Osteocyte (in vitro differentiated cells): ENCODE measurements around the gene CHRM1. TPM values are rescaled to one million over a fixed set of nuclear protein-coding genes. Genes with fewer than 3 reads are reported as not detected.

Experiments used
- DNase-seq: peaks from one replicate; pipeline ENCODE4 v3.0.0; 2021; ENCODE audit warnings: mixed read lengths; ENCODE audit not compliant: unreplicated experiment; ENCODE audit errors: extremely low spot score
- H3K27ac Mint-ChIP-seq: one replicate; pipeline ENCODE4 v1.8.0; 2021; ENCODE audit warnings: mild to moderate bottlenecking, mixed read lengths; ENCODE audit not compliant: unreplicated experiment
- H3K27me3 Mint-ChIP-seq: one replicate; pipeline ENCODE4 v1.8.0; 2021; ENCODE audit warnings: mixed read lengths; ENCODE audit not compliant: unreplicated experiment
- H3K36me3 Mint-ChIP-seq: one replicate; pipeline ENCODE4 v1.8.0; 2021; ENCODE audit warnings: mixed read lengths; ENCODE audit not compliant: unreplicated experiment
- H3K4me1 Mint-ChIP-seq: one replicate; pipeline ENCODE4 v1.8.0; 2021; ENCODE audit warnings: mixed read lengths; ENCODE audit not compliant: unreplicated experiment
- H3K4me3 Mint-ChIP-seq: one replicate; pipeline ENCODE4 v1.8.0; 2021; ENCODE audit warnings: mild to moderate bottlenecking, moderate library complexity, mixed read lengths; ENCODE audit not compliant: unreplicated experiment
- H3K9me3 Mint-ChIP-seq: one replicate; pipeline ENCODE4 v1.8.0; 2021; ENCODE audit warnings: mixed read lengths; ENCODE audit not compliant: unreplicated experiment
- total RNA-seq: library from RNA; stranded (reverse); gene quantifications from 2 replicates; pipeline ENCODE4 v1.2.1, GENCODE V29; 2021
- TF ChIP-seq, protein P1 (sequence below): fragments of 200-600 bp; sonication (generic); IDR thresholded peaks from 2 replicates; pipeline ENCODE4 v1.5.0; 2021; ENCODE audit warnings: antibody characterized with exemption, mild to moderate bottlenecking, moderate library complexity

The CHRM1 gene
- total RNA-seq, 1 donor from 2014 or later, result 0.27 TPM

DNA sequence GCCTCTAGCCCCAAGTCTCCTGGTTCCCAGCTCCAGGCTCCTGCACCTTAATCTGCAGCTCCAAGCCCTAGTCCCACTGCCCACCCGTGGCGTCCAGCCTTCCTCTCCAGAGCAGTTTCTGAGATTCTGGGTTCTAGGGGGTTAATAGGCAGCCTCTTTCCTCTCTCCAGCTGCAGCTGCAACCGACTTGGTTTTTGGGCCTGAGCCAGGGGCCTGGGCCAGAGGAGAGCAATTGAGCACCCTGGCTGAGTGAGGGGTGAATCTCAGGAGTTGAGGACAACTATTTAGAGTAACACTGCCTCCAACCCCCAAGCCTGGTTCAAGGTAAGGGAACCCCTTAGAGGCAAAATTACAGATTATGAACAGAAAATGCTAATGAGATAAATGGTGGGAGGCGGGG lies 9.0 kb upstream of the CHRM1 start:
- Mint-ChIP-seq H3K4me3 (no peak overlapping the region), H3K4me1 (peaks cover 14% of the 10 kb centered on the region), H3K27me3 (peaks cover 47% of the 10 kb centered on the region), H3K9me3 (no peaks in the 10 kb centered on the region), H3K36me3 (no peaks in the 10 kb centered on the region), H3K27ac (no peak overlapping the region)
- TF ChIP-seq, protein P1, sequence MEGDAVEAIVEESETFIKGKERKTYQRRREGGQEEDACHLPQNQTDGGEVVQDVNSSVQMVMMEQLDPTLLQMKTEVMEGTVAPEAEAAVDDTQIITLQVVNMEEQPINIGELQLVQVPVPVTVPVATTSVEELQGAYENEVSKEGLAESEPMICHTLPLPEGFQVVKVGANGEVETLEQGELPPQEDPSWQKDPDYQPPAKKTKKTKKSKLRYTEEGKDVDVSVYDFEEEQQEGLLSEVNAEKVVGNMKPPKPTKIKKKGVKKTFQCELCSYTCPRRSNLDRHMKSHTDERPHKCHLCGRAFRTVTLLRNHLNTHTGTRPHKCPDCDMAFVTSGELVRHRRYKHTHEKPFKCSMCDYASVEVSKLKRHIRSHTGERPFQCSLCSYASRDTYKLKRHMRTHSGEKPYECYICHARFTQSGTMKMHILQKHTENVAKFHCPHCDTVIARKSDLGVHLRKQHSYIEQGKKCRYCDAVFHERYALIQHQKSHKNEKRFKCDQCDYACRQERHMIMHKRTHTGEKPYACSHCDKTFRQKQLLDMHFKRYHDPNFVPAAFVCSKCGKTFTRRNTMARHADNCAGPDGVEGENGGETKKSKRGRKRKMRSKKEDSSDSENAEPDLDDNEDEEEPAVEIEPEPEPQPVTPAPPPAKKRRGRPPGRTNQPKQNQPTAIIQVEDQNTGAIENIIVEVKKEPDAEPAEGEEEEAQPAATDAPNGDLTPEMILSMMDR, result no peak
- no peak for DNase-seq

DNA sequence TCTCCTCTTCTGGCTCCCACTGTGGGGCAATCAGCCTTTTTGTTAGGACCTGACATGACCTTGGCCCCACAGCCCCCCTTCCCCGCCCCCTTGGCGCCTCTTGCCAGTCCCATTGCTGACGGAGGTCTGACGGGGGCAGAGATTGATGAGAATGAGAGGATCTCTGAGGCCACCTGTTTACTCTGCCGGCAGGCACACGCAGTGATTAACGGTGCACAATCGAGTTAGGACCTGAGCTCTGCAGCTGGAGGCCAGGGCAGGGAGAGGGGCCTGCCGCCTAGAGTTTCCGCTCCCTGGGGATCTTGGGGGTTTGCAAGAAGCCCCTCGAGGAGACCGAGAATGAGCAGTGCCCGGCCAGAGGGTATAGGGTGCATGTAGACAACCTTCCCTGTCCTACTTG lies 6.8 kb upstream of the CHRM1 start:
- DNase-seq, result no peak
- TF ChIP-seq, protein P1, result no peak
- Mint-ChIP-seq H3K27me3 (peaks cover 57% of the 10 kb centered on the region), H3K27ac (no peak overlapping the region), H3K4me1 (peaks cover 22% of the 10 kb centered on the region), H3K9me3 (no peaks in the 10 kb centered on the region), H3K36me3 (no peaks in the 10 kb centered on the region), H3K4me3 (no peak overlapping the region)

DNA sequence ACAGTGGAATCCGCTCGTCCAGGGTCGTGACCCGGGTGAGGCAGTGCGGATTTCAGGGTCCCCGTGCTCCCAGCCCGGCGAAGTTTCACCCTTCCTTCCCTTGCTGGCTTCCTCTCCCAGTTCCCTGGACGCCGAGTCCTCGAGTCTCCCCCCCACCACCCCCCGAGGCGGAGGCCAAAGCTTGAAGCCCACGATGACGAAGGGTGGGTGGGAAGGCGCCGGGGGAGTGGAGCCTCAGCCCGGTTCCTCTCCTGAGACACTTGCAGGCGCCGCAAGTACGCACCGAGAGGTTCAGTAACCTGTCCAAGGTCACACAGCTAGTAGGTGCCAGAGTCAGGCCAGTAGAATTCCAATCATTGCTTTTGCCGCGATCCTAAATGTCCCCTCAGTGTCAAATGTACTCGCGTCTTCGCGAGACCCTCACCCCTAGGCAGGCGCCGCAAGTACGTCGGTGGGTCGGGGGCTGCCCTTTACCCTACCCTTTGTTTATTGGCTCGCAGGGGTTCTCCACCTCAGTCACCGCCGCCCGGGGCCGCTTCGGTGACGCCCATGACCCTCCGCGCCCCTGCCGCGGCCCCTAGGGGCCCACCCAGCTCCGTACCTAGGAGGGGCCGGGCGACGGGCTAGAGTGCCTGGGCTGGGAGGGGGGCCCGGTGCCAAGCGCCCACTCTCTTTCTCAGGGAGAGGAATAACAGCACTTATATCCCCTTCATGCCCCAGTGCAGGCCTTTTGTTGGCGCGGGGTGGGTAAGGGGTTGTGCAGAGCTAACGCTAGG lies 5.7 kb upstream of the CHRM1 start:
- DNase-seq, result no peak

DNA sequence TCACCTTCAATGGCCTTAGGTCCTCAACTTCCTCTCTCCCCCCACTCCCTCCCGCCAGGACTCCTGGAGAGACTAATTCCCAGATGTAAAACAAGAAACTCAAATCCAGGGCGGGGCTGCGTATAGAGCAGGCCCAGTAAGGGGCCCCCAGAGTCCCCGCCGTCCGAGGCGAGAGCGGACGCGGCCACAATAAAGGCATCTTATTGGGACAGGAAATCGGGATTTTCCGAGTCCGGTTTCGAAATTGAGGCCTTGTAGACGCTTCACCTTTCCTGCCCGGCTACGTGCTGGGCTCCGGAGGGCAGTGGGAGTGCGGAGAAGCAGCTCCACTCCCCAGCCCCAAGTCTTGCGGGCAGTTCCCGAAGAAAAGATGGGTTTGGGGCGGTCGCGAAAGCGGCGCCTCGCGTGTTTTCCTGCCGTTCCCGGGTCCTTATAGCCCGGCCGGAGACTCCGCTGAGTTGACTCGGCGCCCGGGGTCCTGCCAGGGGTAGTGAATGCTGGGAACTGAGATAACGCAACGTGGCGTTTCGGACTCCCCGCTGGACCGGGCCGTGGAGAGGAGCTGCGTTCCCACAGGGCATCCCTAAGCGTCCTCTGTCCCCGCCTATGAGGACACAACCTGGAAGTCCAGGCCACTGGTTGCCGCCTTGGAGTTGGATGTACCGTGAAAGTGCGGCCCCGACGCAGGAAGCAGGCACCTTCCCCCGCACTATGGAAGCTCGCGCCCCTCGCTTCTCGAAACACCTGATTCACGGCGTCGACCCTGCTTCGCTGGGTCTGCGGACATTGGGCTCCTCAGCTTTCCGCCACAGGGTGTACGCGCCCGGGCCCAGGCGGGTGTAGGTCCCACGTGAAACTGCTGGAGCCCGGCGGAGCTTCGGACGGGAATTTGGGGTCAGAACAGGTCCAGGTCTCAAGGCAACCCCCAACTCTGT lies 4.8 kb upstream of the CHRM1 start:
- Mint-ChIP-seq H3K4me3 (peak overlapping the region; percentile 50), H3K9me3 (no peaks in the 10 kb centered on the region), H3K27ac (no peak overlapping the region), H3K36me3 (no peaks in the 10 kb centered on the region), H3K27me3 (peaks cover 67% of the 10 kb centered on the region), H3K4me1 (peaks cover 32% of the 10 kb centered on the region)
- no peak for DNase-seq
- TF ChIP-seq, protein P1, result no peak

More for the DNA sequence above, 5.7 kb upstream of the CHRM1 start:
- no peak overlapping the region for H3K27ac Mint-ChIP-seq
- no peaks in the 10 kb centered on the region for H3K36me3 Mint-ChIP-seq
- TF ChIP-seq, protein P1, result no peak
- peaks cover 28% of the 10 kb centered on the region for H3K4me1 Mint-ChIP-seq
- H3K27me3 Mint-ChIP-seq, result peaks cover 65% of the 10 kb centered on the region
- no peaks in the 10 kb centered on the region for H3K9me3 Mint-ChIP-seq
- H3K4me3 Mint-ChIP-seq, result no peak overlapping the region

DNA sequence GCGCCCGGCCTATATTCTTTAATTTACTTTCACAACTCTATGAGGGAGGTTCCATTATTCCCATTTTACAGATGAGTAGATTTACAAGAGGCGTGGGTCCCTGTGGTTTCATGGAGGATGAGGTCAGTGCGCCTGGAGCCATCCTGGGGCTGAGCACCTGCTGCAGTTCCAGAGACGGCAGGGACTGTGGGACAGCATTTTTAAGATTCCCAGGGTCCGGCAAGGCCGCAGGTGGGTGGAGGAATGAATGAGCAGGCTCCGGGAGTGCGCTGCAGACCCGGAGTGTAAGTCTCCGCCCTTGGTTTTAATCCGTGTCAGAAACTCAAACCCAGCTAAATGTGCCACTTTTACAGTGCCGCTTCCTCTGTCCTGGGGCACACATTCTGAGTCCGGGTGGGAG lies 4.1 kb upstream of the CHRM1 start:
- TF ChIP-seq, protein P1, result no peak
- H3K9me3 Mint-ChIP-seq, result no peaks in the 10 kb centered on the region
- peaks cover 64% of the 10 kb centered on the region for H3K27me3 Mint-ChIP-seq
- H3K4me3 Mint-ChIP-seq, result peak overlapping the region; percentile 50
- H3K36me3 Mint-ChIP-seq, result no peaks in the 10 kb centered on the region
- no peak for DNase-seq
- H3K4me1 Mint-ChIP-seq, result peaks cover 34% of the 10 kb centered on the region
- H3K27ac Mint-ChIP-seq, result no peak overlapping the region
